CD4-positive, CD25-positive, alpha-beta regulatory T cell (primary cell): ENCODE measurements around the gene GSTO2. TPM values are rescaled to one million over a fixed set of nuclear protein-coding genes. Genes with fewer than 3 reads are reported as not detected.
"Not testable (repeated sequence)": the region's sequence is repeated elsewhere in the genome, so short reads cannot be mapped to it uniquely, and the experiment has no call there.

Experiments used
- ATAC-seq, 2 donors: fragments of 150-1000 bp; cut with Tn5 transposase; one replicate each; pipeline ENCODE4 v1.10.0; 2021; ENCODE audit warnings: low read depth in 2 of 2, moderate number of reproducible peaks in 2 of 2, moderate library complexity in 1 of 2
- DNase-seq, 3 donors: peaks; one replicate each; pipeline versions ENCODE4 v3.0.0 to v3.0.0-alpha.2; 2012 to 2022; ENCODE audit warnings: mixed read lengths in 1 of 3
- H3K27ac ChIP-seq: one replicate; pipeline ENCODE4 v1.7.0; 2013; ENCODE audit warnings: mild to moderate bottlenecking, low read length; ENCODE audit not compliant: insufficient read depth, poor library complexity, severe bottlenecking
- H3K27me3 ChIP-seq: one replicate; pipeline ENCODE4 v1.7.0; 2013; ENCODE audit warnings: low read length; ENCODE audit not compliant: control insufficient read depth, insufficient read depth
- H3K36me3 ChIP-seq: one replicate; pipeline ENCODE4 v1.7.0; 2013; ENCODE audit warnings: mild to moderate bottlenecking, low read length, moderate library complexity; ENCODE audit not compliant: control insufficient read depth, insufficient read depth
- H3K4me1 ChIP-seq: 2 replicates; pipeline ENCODE4 v1.7.0; 2013; ENCODE audit warnings: mild to moderate bottlenecking, low read length; ENCODE audit not compliant: insufficient read depth, control insufficient read depth, poor library complexity, severe bottlenecking
- H3K4me3 ChIP-seq: one replicate; pipeline ENCODE4 v1.7.0; 2013; ENCODE audit warnings: low read depth, mild to moderate bottlenecking, low read length, moderate library complexity
- H3K9me3 ChIP-seq, 2 experiments: 1 replicate in 1 of 2; 2 replicates in 1 of 2; pipeline ENCODE4 v1.7.0; 2013; ENCODE audit warnings: low read length in 2 of 2, mild to moderate bottlenecking in 1 of 2, moderate library complexity in 1 of 2; ENCODE audit not compliant: control insufficient read depth in 2 of 2
- H3K27ac Mint-ChIP-seq, 3 donors: one replicate each; pipeline ENCODE4 v1.8.0; 2020 to 2022; ENCODE audit warnings: mild to moderate bottlenecking in 3 of 3, mixed read lengths in 3 of 3, moderate library complexity in 2 of 3
- H3K27me3 Mint-ChIP-seq: one replicate; pipeline ENCODE4 v1.8.0; 2022; ENCODE audit warnings: mild to moderate bottlenecking, mixed read lengths
- H3K36me3 Mint-ChIP-seq: one replicate; pipeline ENCODE4 v1.8.0; 2020; ENCODE audit warnings: mixed read lengths
- H3K4me1 Mint-ChIP-seq, 4 donors: one replicate each; pipeline ENCODE4 v1.8.0; 2020 to 2022; ENCODE audit warnings: mixed read lengths in 4 of 4, mild to moderate bottlenecking in 1 of 4
- H3K4me3 Mint-ChIP-seq, 4 donors: one replicate each; pipeline ENCODE4 v1.8.0; 2020 to 2022; ENCODE audit warnings: mild to moderate bottlenecking in 4 of 4, mixed read lengths in 4 of 4, moderate library complexity in 3 of 4
- H3K9me3 Mint-ChIP-seq, 7 donors: one replicate each; pipeline ENCODE4 v1.8.0; 2020 to 2022; ENCODE audit warnings: mixed read lengths in 7 of 7, mild to moderate bottlenecking in 3 of 7, moderate library complexity in 2 of 7
- polyA plus RNA-seq, 4 donors: library from polyadenylated mRNA; unstranded; fragments of 300-500 nt; fragmentation: Illumina TruSeq; gene quantifications; one replicate each; pipeline ENCODE4 v1.2.3, GENCODE V29; 2021
- total RNA-seq: library from RNA; stranded (reverse); gene quantifications from one replicate; pipeline ENCODE4 v1.2.3, GENCODE V29; 2022

The GSTO2 gene
- total and polyA plus RNA-seq, 5 donors from 2014 or later, result 0.35 to 3.6 (median 1.4) TPM

GRCh38 chr10:104234934-104235333 is 34.0 kb upstream of the GSTO2 start:
- no peak for ATAC-seq
- H3K27me3 Mint-ChIP-seq, result peaks cover 75% of the 10 kb centered on the region

GRCh38 chr10:104235801-104236200 is 33.2 kb upstream of the GSTO2 start:
- Mint-ChIP-seq H3K27ac (no peak overlapping the region), H3K36me3 (no peaks in the 10 kb centered on the region), H3K9me3 (peaks cover 0 to 7% (median 4%) of the 10 kb centered on the region in 7 donors), H3K27me3 (peaks cover 75% of the 10 kb centered on the region), H3K4me3 (peak overlapping the region in 1 of 4 donors; percentile 34), H3K4me1 (peaks cover 4 to 14% (median 7%) of the 10 kb centered on the region in 4 donors)
- peaks cover 55% of the 10 kb centered on the region for H3K27me3 ChIP-seq
- no peak for DNase-seq
- no peaks in the 10 kb centered on the region for H3K36me3 ChIP-seq
- H3K4me1 ChIP-seq, result peaks cover 16% of the 10 kb centered on the region
- no peak for ATAC-seq
- H3K27ac ChIP-seq, result no peak overlapping the region
- no peak overlapping the region for H3K4me3 ChIP-seq
- H3K9me3 ChIP-seq, result peaks cover 9 to 11% of the 10 kb centered on the region in 2 experiments

More at GRCh38 chr10:104234934-104235333, 34.0 kb upstream of the GSTO2 start:
- no peaks in the 10 kb centered on the region for H3K36me3 Mint-ChIP-seq
- H3K4me1 ChIP-seq, result peaks cover 16% of the 10 kb centered on the region
- no peak overlapping the region for H3K4me3 Mint-ChIP-seq
- H3K4me1 Mint-ChIP-seq, result peaks cover 4 to 14% (median 10%) of the 10 kb centered on the region in 4 donors
- H3K9me3 ChIP-seq, result peaks cover 9 to 11% of the 10 kb centered on the region in 2 experiments
- no peak for DNase-seq
- H3K36me3 ChIP-seq, result no peaks in the 10 kb centered on the region
- H3K27me3 ChIP-seq, result peaks cover 54% of the 10 kb centered on the region
- H3K4me3 ChIP-seq, result no peak overlapping the region
- H3K27ac Mint-ChIP-seq, result no peak overlapping the region
- peaks cover 0 to 7% (median 4%) of the 10 kb centered on the region in 7 donors for H3K9me3 Mint-ChIP-seq
- no peak overlapping the region for H3K27ac ChIP-seq

- Mint-ChIP-seq H3K9me3 (peaks cover 0 to 6% (median 3%) of the 10 kb centered on the region in 7 donors), H3K27ac (no peak overlapping the region), H3K27me3 (peaks cover 71% of the 10 kb centered on the region), H3K4me1 (no peaks in the 10 kb centered on the region), H3K36me3 (no peaks in the 10 kb centered on the region), H3K4me3 (no peak overlapping the region)
- peaks cover 42% of the 10 kb centered on the region for H3K27me3 ChIP-seq
- H3K27ac ChIP-seq, result no peak overlapping the region
- peaks cover 3 to 7% of the 10 kb centered on the region in 2 experiments for H3K9me3 ChIP-seq
- no peak overlapping the region for H3K4me3 ChIP-seq
- DNase-seq (no peak), ATAC-seq (no peak)
- no peaks in the 10 kb centered on the region for H3K36me3 ChIP-seq
- H3K4me1 ChIP-seq, result no peaks in the 10 kb centered on the region
These were observed 28.9 kb upstream of the GSTO2 start for GRCh38 chr10:104240078-104240477.

- Histone ChIP-seq H3K36me3 (no peaks in the 10 kb centered on the region), H3K4me1 (no peaks in the 10 kb centered on the region), H3K9me3 (peaks cover 0 to 2% of the 10 kb centered on the region in 2 experiments), H3K27me3 (peaks cover 27% of the 10 kb centered on the region), H3K4me3 (no peak overlapping the region), H3K27ac (no peak overlapping the region)
- Mint-ChIP-seq H3K4me1 (no peaks in the 10 kb centered on the region), H3K9me3 (peaks cover 0 to 4% (median 0%) of the 10 kb centered on the region in 7 donors), H3K36me3 (peaks cover 7% of the 10 kb centered on the region), H3K4me3 (no peak overlapping the region), H3K27me3 (peaks cover 66% of the 10 kb centered on the region), H3K27ac (no peak overlapping the region)
- DNase-seq (no peak), ATAC-seq (no peak)
These were observed 26.4 kb upstream of the GSTO2 start for GRCh38 chr10:104242545-104242944.

- not testable (repeated sequence) for ATAC-seq, H3K4me3 Mint-ChIP-seq, H3K36me3 Mint-ChIP-seq, H3K4me3 ChIP-seq, H3K36me3 ChIP-seq, H3K9me3 ChIP-seq, H3K4me1 Mint-ChIP-seq, H3K4me1 ChIP-seq, H3K27ac ChIP-seq, DNase-seq, H3K9me3 Mint-ChIP-seq
- peaks cover 23% of the 10 kb centered on the region for H3K27me3 ChIP-seq
- peak overlapping the region in 1 of 3 donors; percentile 87 for H3K27ac Mint-ChIP-seq
- H3K27me3 Mint-ChIP-seq, result peaks cover 62% of the 10 kb centered on the region
These were observed 26.0 kb upstream of the GSTO2 start for GRCh38 chr10:104243009-104243408.

GRCh38 chr10:104243512-104243911 is 25.5 kb upstream of the GSTO2 start:
- Histone ChIP-seq H3K4me3 (no peak overlapping the region), H3K9me3 (peaks cover 0 to 2% of the 10 kb centered on the region in 2 experiments), H3K4me1 (no peaks in the 10 kb centered on the region), H3K27me3 (peaks cover 20% of the 10 kb centered on the region), H3K27ac (no peak overlapping the region), H3K36me3 (no peaks in the 10 kb centered on the region)
- Mint-ChIP-seq H3K36me3 (peaks cover 7% of the 10 kb centered on the region), H3K9me3 (peaks cover 0 to 4% (median 0%) of the 10 kb centered on the region in 7 donors), H3K4me1 (no peaks in the 10 kb centered on the region), H3K27ac (peak overlapping the region in 1 of 3 donors; percentile 87), H3K4me3 (no peak overlapping the region), H3K27me3 (peaks cover 63% of the 10 kb centered on the region)
- ATAC-seq, result no peak
- no peak for DNase-seq

- DNase-seq (no peak), ATAC-seq (no peak)
- H3K4me3 ChIP-seq, result no peak overlapping the region
- Mint-ChIP-seq H3K27ac (no peak overlapping the region), H3K27me3 (peaks cover 62% of the 10 kb centered on the region), H3K36me3 (peaks cover 7% of the 10 kb centered on the region), H3K4me3 (no peak overlapping the region), H3K9me3 (peaks cover 0 to 4% (median 2%) of the 10 kb centered on the region in 7 donors), H3K4me1 (no peaks in the 10 kb centered on the region)
- no peaks in the 10 kb centered on the region for H3K36me3 ChIP-seq
- H3K9me3 ChIP-seq, result peaks cover 0 to 2% of the 10 kb centered on the region in 2 experiments
- H3K27ac ChIP-seq, result no peak overlapping the region
- no peaks in the 10 kb centered on the region for H3K4me1 ChIP-seq
- peaks cover 12% of the 10 kb centered on the region for H3K27me3 ChIP-seq
These were observed 23.8 kb upstream of the GSTO2 start for GRCh38 chr10:104245066-104245632.

- H3K4me3 Mint-ChIP-seq, result no peak overlapping the region
- H3K4me1 Mint-ChIP-seq, result no peaks in the 10 kb centered on the region
- Histone ChIP-seq H3K4me1 (no peaks in the 10 kb centered on the region), H3K4me3 (no peak overlapping the region), H3K36me3 (no peaks in the 10 kb centered on the region), H3K9me3 (peaks cover 0 to 2% of the 10 kb centered on the region in 2 experiments), H3K27ac (no peak overlapping the region), H3K27me3 (peaks cover 7% of the 10 kb centered on the region)
- H3K27me3 Mint-ChIP-seq, result peaks cover 60% of the 10 kb centered on the region
- peaks cover 0 to 4% (median 2%) of the 10 kb centered on the region in 7 donors for H3K9me3 Mint-ChIP-seq
- peak in 1 of 3 donors; percentile 62 for DNase-seq
- peak overlapping the region in 1 of 3 donors; percentile 56 for H3K27ac Mint-ChIP-seq
- peak in 1 of 2 donors; percentile 50 for ATAC-seq
- peaks cover 7% of the 10 kb centered on the region for H3K36me3 Mint-ChIP-seq
These were observed 22.0 kb upstream of the GSTO2 start for GRCh38 chr10:104246976-104247375.
